Glutamatergic neuron (in vitro differentiated cells): ENCODE results near the gene ARHGAP8. TPM values are rescaled to one million over a fixed set of nuclear protein-coding genes. Genes with fewer than 3 reads are reported as not detected.

Experiments used
- DNase-seq: peaks from one replicate; pipeline ENCODE4 v3.0.0; 2022
- H3K27ac Mint-ChIP-seq: one replicate; pipeline ENCODE4 v1.8.0; 2020; ENCODE audit warnings: mild to moderate bottlenecking, mixed read lengths, inconsistent platforms; ENCODE audit not compliant: unreplicated experiment
- H3K27me3 Mint-ChIP-seq: one replicate; pipeline ENCODE4 v1.8.0; 2020; ENCODE audit warnings: mild to moderate bottlenecking, moderate library complexity, mixed read lengths, inconsistent platforms; ENCODE audit not compliant: unreplicated experiment
- H3K36me3 Mint-ChIP-seq: one replicate; pipeline ENCODE4 v1.8.0; 2020; ENCODE audit warnings: mild to moderate bottlenecking, mixed read lengths, inconsistent platforms; ENCODE audit not compliant: unreplicated experiment
- H3K4me1 Mint-ChIP-seq: one replicate; pipeline ENCODE4 v1.8.0; 2020; ENCODE audit warnings: mild to moderate bottlenecking, low read depth, mixed read lengths, inconsistent platforms; ENCODE audit not compliant: unreplicated experiment
- H3K4me3 Mint-ChIP-seq: one replicate; pipeline ENCODE4 v1.8.0; 2020; ENCODE audit warnings: mild to moderate bottlenecking, mixed read lengths, inconsistent platforms; ENCODE audit not compliant: unreplicated experiment
- H3K9me3 Mint-ChIP-seq: one replicate; pipeline ENCODE4 v1.8.0; 2020; ENCODE audit warnings: mild to moderate bottlenecking, moderate library complexity, mixed read lengths, inconsistent platforms; ENCODE audit not compliant: unreplicated experiment
- total RNA-seq: library from RNA; stranded (reverse); fragmentation: NEBNext Ultra II Directional; extraction: Animal tissue kit (Norgen Biotek cat#: 25700); gene quantifications from one replicate; pipeline ENCODE4 v1.2.1, GENCODE V29; 2021; ENCODE audit not compliant: unreplicated experiment
- TF ChIP-seq, protein P1 (sequence below): fragments of 200-600 bp; sonication (generic); IDR thresholded peaks from one replicate; pipeline ENCODE4 v1.5.0; 2021; ENCODE audit not compliant: partially characterized antibody, unreplicated experiment

ARHGAP8 gene
- total RNA-seq, 1 donor from 2014 or later, result 0.59 TPM

- Mint-ChIP-seq H3K27me3 (peaks cover 3% of the 10 kb centered on the region), H3K36me3 (peaks cover 13% of the 10 kb centered on the region), H3K27ac (no peak overlapping the region), H3K4me1 (no peaks in the 10 kb centered on the region), H3K4me3 (no peak overlapping the region), H3K9me3 (peaks cover 12% of the 10 kb centered on the region)
- DNase-seq, result peak; percentile 4
- TF ChIP-seq, protein P1, sequence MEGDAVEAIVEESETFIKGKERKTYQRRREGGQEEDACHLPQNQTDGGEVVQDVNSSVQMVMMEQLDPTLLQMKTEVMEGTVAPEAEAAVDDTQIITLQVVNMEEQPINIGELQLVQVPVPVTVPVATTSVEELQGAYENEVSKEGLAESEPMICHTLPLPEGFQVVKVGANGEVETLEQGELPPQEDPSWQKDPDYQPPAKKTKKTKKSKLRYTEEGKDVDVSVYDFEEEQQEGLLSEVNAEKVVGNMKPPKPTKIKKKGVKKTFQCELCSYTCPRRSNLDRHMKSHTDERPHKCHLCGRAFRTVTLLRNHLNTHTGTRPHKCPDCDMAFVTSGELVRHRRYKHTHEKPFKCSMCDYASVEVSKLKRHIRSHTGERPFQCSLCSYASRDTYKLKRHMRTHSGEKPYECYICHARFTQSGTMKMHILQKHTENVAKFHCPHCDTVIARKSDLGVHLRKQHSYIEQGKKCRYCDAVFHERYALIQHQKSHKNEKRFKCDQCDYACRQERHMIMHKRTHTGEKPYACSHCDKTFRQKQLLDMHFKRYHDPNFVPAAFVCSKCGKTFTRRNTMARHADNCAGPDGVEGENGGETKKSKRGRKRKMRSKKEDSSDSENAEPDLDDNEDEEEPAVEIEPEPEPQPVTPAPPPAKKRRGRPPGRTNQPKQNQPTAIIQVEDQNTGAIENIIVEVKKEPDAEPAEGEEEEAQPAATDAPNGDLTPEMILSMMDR, result no peak
Measured at GRCh38 chr22:44881624-44882023, 129.2 kb downstream of the ARHGAP8 start.

GRCh38 chr22:44882226-44882905 is 130.0 kb downstream of the ARHGAP8 start:
- peak; percentile 15 for DNase-seq
- no peaks in the 10 kb centered on the region for H3K4me1 Mint-ChIP-seq
- TF ChIP-seq, protein P1, result no peak
- peaks cover 3% of the 10 kb centered on the region for H3K27me3 Mint-ChIP-seq
- peaks cover 5% of the 10 kb centered on the region for H3K36me3 Mint-ChIP-seq
- H3K4me3 Mint-ChIP-seq, result no peak overlapping the region
- no peak overlapping the region for H3K27ac Mint-ChIP-seq
- peaks cover 10% of the 10 kb centered on the region for H3K9me3 Mint-ChIP-seq

DNA sequence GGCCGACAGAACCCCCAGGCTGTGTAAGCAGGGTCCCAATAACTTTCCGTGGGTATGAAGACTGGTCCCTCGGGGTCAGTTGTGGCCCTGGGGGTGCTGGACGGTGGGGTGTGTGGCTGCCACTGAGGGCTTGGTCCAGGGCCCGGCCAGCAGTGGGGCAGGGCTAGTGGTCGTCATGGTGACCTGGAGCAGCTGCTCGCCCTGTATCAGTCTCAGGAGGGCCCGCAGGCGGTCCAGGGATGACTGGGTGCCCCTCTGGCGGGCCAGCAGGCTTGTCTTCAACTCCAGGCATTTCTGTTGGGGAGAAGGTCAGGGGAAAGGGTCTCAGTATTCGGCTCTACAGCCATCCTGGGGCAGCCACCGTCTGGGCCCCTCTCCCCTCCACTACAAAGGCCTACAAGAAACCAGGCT is 130.6 kb downstream of the ARHGAP8 start:
- peak; percentile 9 for DNase-seq

GRCh38 chr22:44884562-44884961 is 132.2 kb downstream of the ARHGAP8 start:
- no peak for DNase-seq
- no peaks in the 10 kb centered on the region for H3K4me1 Mint-ChIP-seq
- H3K4me3 Mint-ChIP-seq, result no peak overlapping the region
- no peak overlapping the region for H3K27ac Mint-ChIP-seq
- peaks cover 8% of the 10 kb centered on the region for H3K9me3 Mint-ChIP-seq
- TF ChIP-seq, protein P1, result no peak
- H3K27me3 Mint-ChIP-seq, result peaks cover 2% of the 10 kb centered on the region
- peaks cover 5% of the 10 kb centered on the region for H3K36me3 Mint-ChIP-seq

More for the DNA sequence above, 130.6 kb downstream of the ARHGAP8 start:
- Mint-ChIP-seq H3K4me3 (no peak overlapping the region), H3K27me3 (peaks cover 3% of the 10 kb centered on the region), H3K27ac (no peak overlapping the region), H3K4me1 (no peaks in the 10 kb centered on the region), H3K9me3 (peaks cover 10% of the 10 kb centered on the region), H3K36me3 (peaks cover 5% of the 10 kb centered on the region)
- TF ChIP-seq, protein P1, result no peak
